ENCODE results near the gene KRTAP10-1.

- TF ChIP-seq CTCF (IDR thresholded peaks at IDR 0.05; ENCODE audit: low read depth, low read length, missing input control) (no peak), MAX (IDR thresholded peaks at IDR 0.05) (no peak), SP1 (IDR thresholded peaks at IDR 0.05) (no peak), JUND (IDR thresholded peaks at IDR 0.05) (no peak), EGR1 (IDR thresholded peaks at IDR 0.05; ENCODE audit: low read depth in 2 of 2) (no peak), GABPA (IDR thresholded peaks at IDR 0.05 in 1 of 2, conservative IDR thresholded peaks at IDR 0.05 in 1 of 2) (no peak), ATF3 (IDR thresholded peaks at IDR 0.05) (no peak), YY1 (IDR thresholded peaks at IDR 0.05) (no peak), TAF1 (conservative IDR thresholded peaks at IDR 0.05) (no peak), REST (IDR thresholded peaks at IDR 0.05) (no peak), ZBTB33 (IDR thresholded peaks at IDR 0.05) (no peak), RAD21 (IDR thresholded peaks at IDR 0.05) (no peak), FOXA1 (IDR thresholded peaks at IDR 0.05) (no peak), RXRA (IDR thresholded peaks at IDR 0.05) (no peak)
These were observed 12.7 kb upstream of the KRTAP10-1 start for GRCh38 chr21:44552681-44553080.

Data from liver (tissue), 3 donors.